RKO (cell line): ENCODE results near the gene MGST3.
A peak's percentile ranks its signal among the peaks of the same experiment; 100 is the strongest.
"Not testable (repeated sequence)": the region's sequence is repeated elsewhere in the genome, so short reads cannot be mapped to it uniquely, and the experiment has no call there.

Experiments
- DNase-seq: peaks from one replicate; pipeline ENCODE4 v3.0.0-alpha.2; 2016; ENCODE audit warnings: low spot score

Gene MGST3

GRCh38 chr1:165629151-165629550 lies 1.9 kb upstream of the MGST3 start:
- no peak for DNase-seq

DNA sequence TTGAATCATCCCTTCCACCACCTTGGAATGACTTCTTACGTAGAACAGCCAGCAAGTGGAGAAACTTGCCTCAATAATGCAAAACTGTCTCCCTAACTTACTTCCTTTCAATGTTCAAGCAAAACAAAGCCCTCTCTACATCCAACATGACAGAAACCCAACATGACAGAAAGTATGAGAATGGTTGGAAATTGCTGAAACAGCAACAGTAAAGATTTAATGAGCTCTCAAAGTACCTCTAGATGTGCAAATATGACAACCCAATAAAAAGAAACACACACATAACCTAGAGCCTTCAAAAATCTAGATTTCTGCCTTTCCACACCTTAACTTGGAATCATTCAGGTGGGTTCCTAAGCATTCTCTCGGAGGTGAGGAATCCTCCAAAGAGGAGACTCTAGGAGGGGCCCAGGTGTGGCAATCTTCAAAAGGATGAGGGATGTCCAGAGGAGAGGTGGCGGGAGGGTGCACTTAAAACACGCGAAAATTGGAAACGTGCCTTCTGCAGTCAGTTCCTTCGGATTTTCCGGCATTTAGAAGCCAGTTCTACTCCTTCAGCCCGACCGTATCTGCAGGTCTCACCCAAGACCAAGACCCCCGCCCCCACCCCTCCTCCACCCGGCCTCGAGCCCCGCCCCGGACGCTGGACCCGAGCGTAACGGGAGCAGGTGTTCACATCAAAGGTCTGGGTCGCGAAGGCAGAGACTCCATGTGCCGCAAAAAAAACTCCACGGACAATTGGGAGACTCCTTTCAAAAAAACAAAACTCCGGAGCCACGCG lies 996 bp upstream of the MGST3 start:
- DNase-seq, result peak; percentile 18

DNA sequence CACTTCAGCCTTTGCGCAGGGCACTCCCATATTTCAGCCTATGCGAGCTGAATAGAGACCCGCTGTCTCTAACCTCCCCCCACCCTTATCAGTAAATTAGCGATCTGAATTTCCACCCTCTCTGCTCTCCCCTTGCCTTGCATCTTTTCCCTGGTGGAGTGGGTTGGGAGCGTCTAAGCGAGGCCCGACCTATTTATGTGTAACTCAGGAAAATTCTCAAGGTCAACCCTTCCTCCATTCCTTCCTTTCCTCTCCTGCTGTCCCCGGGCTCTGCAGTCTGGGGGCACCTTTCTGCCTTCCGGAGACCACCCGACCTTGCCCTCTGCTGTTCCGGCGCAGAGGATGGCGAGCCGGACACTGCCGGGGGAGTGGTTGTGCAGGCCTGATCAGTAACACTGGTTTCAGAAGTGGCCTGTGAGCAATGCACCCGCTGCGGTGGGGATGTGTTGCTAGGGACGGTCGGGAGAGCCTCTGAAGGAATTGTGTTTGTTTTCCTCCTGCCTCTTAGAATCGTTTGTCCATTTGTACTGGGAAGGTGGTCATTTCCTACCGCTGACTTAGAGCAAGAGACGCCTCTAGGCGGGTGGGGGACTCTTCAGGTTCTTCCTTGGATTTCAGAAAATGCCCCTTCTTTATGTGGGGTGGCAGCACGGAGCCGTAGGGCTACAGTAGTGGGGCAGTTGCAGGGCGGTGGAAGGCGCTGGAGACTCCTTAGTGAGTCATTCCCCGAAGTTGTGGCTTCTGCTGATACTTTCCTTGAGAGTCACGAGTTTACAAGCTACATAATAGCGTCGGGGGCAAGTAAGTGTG lies 513 bp downstream of the MGST3 start:
- DNase-seq, result peak; percentile 90

GRCh38 chr1:165632152-165632469 lies 1.1 kb downstream of the MGST3 start:
- peak; percentile 3 for DNase-seq

DNA sequence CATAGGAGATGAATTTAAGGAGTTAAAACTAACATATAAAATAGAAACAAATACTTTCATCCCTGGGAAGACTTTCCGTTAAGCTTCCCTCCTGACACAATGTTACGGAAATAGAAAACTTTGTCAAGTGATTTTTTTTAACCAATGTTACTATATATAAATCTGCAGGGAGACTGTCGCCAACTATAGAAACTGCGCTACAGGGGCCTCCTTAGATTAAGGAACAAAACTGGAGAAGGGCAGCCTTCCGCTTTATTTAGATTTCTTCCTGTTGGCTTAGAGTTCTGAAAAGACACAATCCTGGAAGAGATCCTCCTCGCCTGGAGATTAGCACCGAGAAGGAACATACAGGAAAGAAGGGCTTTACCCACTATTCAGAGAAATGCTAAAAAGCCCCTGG lies 1.5 kb downstream of the MGST3 start:
- no peak for DNase-seq

- DNase-seq, result peak; percentile 83
These were observed 2.6 kb downstream of the MGST3 start for GRCh38 chr1:165633614-165634013.

- no peak for DNase-seq
These were observed 3.3 kb downstream of the MGST3 start for GRCh38 chr1:165634154-165634921.

DNA sequence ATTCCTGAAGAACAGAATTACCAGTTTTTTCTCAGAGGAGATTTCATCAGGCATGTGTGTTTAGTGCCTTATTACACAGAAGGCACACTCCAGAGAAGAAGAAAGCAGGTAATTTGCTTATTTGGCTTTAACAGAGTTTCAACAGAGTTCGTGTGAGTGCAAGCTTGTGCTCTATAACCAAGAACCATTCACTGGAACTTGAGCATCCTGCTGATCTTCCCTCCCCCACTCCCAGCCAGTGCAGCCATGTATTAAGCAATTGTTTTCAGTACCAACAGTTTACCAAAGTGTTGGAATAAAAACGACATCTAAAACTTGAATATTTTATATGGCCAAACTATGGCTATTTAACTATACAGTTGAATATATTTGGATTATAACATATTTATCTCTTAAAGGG lies 4.3 kb downstream of the MGST3 start:
- DNase-seq, result no peak

DNA sequence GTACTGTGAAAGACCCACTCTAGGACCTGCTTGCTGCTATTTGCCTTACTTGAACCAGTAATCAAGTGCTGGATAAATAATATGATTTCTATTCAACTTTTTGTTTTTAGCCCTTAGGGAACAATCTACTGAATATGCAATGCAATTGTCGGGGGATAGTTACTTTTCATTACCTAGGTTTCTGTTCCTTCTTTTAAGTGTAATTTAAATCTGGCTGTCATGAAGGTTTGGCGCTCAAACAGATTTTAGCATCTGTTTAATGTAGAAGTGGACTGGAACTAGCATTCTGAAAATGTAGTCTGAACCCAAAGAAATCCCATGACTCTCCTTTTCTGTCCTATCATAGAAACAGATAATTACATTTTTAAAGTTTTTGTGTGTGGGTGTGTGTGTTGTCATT lies 4.8 kb downstream of the MGST3 start:
- no peak for DNase-seq

GRCh38 chr1:165637427-165637826 lies 6.4 kb downstream of the MGST3 start:
- DNase-seq, result no peak

DNA sequence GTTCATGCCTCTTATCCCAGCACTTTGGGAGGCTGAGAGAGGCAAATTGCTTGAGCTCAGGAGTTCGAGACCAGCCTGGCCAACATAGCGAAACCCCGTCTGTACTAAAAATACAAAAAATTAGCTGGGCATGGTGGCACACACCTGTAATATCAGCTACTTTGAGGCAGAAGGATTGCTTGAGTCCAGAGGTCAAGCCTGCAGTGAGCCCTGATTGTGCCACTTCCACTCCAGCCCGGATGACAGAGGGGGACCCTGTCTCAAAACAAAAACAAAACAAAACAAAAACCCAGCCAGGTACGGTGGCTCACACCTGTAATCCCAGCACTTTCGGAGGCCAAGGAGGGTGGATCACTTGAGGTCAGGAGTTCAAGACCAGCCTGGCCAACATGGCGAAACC lies 7.2 kb downstream of the MGST3 start:
- not testable (repeated sequence) for DNase-seq

GRCh38 chr1:165639821-165640623 lies 9.0 kb downstream of the MGST3 start:
- no peak for DNase-seq

GRCh38 chr1:165641231-165641987 lies 10.4 kb downstream of the MGST3 start:
- no peak for DNase-seq

DNA sequence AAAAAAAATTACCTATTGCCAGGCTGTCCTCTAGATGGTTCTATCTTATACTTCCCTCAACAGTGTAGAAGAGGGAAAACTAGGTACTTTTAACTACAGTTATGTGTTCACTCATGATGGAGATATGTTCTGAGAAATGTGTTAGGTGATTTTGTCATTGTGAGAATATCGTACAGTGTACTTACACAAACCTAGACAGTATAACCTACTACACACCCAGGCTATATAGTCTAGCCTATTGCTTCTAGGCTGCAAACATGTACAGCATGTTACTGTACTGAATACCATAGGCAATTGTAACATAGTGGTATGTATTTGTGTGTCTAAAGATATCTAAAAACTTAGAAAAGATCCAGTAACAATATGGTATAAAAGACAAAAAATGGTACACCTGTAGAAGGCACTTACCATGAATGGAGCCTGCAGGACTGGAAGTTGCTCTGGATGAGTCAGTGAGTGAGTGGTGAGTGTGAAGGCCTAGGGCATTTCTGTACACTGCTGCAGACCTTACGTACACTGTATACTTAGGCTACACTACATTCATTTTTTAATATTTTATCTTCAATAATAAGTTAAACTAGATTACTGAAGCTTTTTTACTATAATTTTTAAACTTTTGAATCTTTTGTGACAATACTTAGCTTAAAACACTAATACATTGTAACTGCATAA lies 13.2 kb downstream of the MGST3 start:
- no peak for DNase-seq

GRCh38 chr1:165645654-165646366 lies 14.8 kb downstream of the MGST3 start:
- no peak for DNase-seq

DNA sequence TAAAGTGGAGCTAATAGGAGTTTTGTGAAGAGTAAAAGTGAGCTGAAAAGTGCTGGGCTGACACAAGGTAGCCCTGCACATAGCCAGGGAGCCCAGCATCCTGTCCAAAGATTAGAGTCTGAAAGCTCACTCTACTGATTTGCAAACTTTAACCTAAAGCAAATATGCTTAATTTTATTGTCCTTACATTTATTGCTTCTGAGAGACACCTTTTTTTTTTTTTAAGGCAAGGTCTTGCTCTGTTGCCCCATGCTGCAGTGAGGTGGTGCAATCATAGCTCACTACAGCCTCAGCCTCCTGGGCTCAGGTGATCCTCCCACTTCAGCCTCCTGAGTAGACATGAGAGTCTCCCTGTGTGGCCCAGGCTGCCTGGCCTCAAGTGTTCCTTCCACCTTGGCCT lies 16.5 kb downstream of the MGST3 start:
- no peak for DNase-seq

GRCh38 chr1:165647970-165648369 lies 16.9 kb downstream of the MGST3 start:
- no peak for DNase-seq

- DNase-seq, result no peak
These were observed 18.0 kb downstream of the MGST3 start for GRCh38 chr1:165648919-165649572.

DNA sequence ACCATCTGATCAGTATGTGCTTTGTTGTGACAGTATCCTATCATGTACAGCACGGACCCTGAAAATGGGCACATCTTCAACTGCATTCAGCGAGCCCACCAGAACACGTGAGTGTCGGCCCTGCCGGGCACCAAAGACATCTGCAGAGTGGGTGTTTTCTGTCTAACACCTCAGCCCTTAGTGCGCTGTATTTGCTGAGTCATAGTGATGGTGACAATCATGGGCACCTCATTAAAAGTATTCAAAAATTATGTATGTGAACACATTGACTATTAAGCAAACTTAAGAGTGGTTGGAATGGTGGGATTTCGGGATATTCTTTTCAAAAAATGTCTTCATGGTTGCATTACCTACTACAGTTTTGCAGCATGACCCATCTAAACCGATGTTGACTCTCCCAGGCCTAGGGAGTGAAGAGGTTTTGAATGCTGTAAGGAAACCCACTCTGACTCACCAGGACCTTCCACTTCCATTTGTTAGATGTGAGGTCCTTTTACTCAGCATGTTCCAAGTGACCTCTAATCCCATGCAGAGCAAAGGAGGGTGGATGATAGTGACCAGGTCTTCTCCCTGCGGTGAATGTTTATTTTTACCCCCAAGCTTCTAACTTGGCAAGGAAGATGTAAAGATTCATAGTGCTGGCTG lies 20.1 kb downstream of the MGST3 start:
- no peak for DNase-seq
